Measurements from ENCODE around the gene CDC14A.

GRCh38 chr1:100567062-100567461 is 214.8 kb downstream of the CDC14A start:
- TF ChIP-seq CTCF (conservative IDR thresholded peaks at IDR 0.05 in 1 of 2, IDR thresholded peaks at IDR 0.05 in 1 of 2; ENCODE audit: low read depth in 1 of 2, low read length in 2 of 2): no peak
- no peak for TF ChIP-seq EZH2 (IDR thresholded peaks at IDR 0.05; ENCODE audit: low read length, missing control alignments)

Measured in fibroblast of lung (primary cell).